ENCODE data around the gene TACC2.

Gene TACC2

DNA sequence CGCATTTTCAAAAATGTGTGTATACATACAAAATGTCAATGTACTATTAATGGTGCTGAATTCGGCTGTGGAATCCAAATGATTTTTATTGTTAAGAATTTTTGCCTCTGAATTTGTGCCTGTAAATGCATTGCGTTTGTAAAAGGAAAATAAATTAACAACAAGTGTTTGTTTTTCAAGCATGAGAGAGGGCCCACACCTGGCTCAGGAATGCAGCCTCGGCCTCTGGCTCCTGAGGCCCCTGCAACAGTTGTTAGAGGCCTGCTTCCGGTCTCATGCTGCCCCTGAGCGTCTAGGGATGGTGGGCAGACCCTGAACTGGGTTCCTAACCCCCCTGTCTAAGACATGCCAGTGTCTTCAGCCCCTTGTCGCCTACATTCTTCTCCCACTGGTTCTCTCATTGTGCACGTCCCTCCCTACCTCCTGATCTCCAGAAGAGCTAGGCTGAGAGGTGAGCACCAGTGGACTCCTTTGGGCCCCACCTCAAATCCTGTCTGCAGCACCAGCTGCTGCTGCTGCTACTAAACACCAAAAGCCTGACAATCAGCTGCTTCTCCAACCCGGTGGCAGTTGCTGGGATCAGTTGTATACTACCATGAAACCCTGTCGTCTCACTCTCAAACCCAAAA lies 280.2 kb downstream of the TACC2 start:
- no peaks in the 10 kb centered on the region for H3K27me3 ChIP-seq (ENCODE audit: insufficient read depth, low read depth, severe bottlenecking)
- H3K27ac ChIP-seq: no peak overlapping the region
- H3K9me3 ChIP-seq (ENCODE audit: severe bottlenecking): no peaks in the 10 kb centered on the region
- no peak for DNase-seq
- TF ChIP-seq, protein P1, sequence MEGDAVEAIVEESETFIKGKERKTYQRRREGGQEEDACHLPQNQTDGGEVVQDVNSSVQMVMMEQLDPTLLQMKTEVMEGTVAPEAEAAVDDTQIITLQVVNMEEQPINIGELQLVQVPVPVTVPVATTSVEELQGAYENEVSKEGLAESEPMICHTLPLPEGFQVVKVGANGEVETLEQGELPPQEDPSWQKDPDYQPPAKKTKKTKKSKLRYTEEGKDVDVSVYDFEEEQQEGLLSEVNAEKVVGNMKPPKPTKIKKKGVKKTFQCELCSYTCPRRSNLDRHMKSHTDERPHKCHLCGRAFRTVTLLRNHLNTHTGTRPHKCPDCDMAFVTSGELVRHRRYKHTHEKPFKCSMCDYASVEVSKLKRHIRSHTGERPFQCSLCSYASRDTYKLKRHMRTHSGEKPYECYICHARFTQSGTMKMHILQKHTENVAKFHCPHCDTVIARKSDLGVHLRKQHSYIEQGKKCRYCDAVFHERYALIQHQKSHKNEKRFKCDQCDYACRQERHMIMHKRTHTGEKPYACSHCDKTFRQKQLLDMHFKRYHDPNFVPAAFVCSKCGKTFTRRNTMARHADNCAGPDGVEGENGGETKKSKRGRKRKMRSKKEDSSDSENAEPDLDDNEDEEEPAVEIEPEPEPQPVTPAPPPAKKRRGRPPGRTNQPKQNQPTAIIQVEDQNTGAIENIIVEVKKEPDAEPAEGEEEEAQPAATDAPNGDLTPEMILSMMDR (IDR thresholded peaks at IDR 0.05; ENCODE audit: low read depth, low read length): no peak
- H3K4me3 ChIP-seq (ENCODE audit: low read depth, low read length): no peak overlapping the region
- no peaks in the 10 kb centered on the region for H3K36me3 ChIP-seq

DNA sequence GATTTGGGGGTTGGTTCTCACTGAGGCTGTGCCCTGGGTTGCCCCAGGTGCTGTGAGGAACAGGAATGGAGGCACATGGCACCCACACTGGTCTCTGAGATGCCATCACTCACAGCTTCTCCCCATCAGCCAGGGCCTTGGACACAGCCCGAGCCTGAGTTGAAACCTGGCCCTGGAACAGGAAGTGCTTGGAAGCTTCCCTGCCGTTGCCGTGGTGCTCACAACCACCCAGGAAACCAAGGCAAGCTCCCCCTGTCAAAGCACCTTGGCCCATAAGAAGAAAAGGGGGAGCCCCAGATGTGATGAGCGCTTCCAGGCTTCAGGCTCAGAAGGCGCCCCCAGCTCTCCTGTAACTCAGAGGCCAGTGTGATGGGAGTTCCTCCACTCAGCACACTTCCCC lies 282.1 kb downstream of the TACC2 start, which contains the start of gene BTBD16:
Gene BTBD16, plus strand, starts transcription at position 221 of the 400 bp plus-strand sequence. CDS start 3,786 bp downstream, outside the sequence.
- Histone ChIP-seq H3K36me3 (no peaks in the 10 kb centered on the region), H3K4me3 (ENCODE audit: low read depth, low read length) (no peak within 1 kb of the TSS), H3K27me3 (ENCODE audit: insufficient read depth, low read depth, severe bottlenecking) (no peaks in the 10 kb centered on the region), H3K9me3 (ENCODE audit: severe bottlenecking) (no peaks in the 10 kb centered on the region), H3K27ac (no peak within 1 kb of the TSS)
- DNase-seq: no peak
- TF ChIP-seq, protein P1 (IDR thresholded peaks at IDR 0.05; ENCODE audit: low read depth, low read length): no peak

GRCh38 chr10:122273966-122274545 lies 285.1 kb downstream of the TACC2 start:
- no peak for DNase-seq
- Histone ChIP-seq H3K27ac (no peak overlapping the region), H3K27me3 (ENCODE audit: insufficient read depth, low read depth, severe bottlenecking) (no peaks in the 10 kb centered on the region), H3K9me3 (ENCODE audit: severe bottlenecking) (no peaks in the 10 kb centered on the region), H3K4me3 (ENCODE audit: low read depth, low read length) (no peak overlapping the region), H3K36me3 (no peaks in the 10 kb centered on the region)
- TF ChIP-seq, protein P1 (IDR thresholded peaks at IDR 0.05; ENCODE audit: low read depth, low read length): no peak

- H3K9me3 ChIP-seq (ENCODE audit: severe bottlenecking): no peaks in the 10 kb centered on the region
- no peaks in the 10 kb centered on the region for H3K27me3 ChIP-seq (ENCODE audit: insufficient read depth, low read depth, severe bottlenecking)
- DNase-seq: no peak
- TF ChIP-seq, protein P1 (IDR thresholded peaks at IDR 0.05; ENCODE audit: low read depth, low read length): no peak
- no peak overlapping the region for H3K4me3 ChIP-seq (ENCODE audit: low read depth, low read length)
- H3K36me3 ChIP-seq: no peaks in the 10 kb centered on the region
- no peak overlapping the region for H3K27ac ChIP-seq
Observed at GRCh38 chr10:122276611-122277208, 287.7 kb downstream of the TACC2 start.

DNA sequence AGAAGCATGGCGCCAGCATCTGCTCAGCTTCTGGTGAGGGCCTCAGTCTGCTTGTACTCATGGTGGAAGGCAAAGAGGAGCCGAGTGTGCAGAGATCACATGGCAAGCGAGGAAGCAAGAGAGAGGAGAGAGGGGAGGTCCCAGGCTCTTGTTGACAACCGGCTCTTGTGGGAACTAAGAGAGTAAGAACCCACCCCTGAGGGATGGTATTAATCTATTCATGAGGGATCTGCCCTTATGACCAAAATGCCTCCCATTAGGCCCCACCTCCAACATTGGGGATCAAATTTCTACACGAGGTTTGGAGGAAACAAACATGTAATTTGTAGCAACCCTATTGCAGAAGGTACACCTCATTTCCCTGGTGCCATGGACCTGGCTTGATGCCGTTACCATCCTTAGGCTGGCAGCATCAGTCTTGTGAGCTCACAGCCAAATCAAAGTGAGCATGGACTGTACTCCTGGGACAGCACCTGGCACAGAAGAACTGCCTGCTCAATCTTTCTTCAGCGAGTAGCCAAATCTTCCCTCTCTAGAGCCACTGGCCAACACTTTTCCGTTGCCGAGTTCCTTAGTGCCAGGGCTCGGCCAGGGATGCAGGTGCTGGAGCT lies 288.7 kb downstream of the TACC2 start:
- DNase-seq: no peak
- no peaks in the 10 kb centered on the region for H3K27me3 ChIP-seq (ENCODE audit: insufficient read depth, low read depth, severe bottlenecking)
- TF ChIP-seq, protein P1 (IDR thresholded peaks at IDR 0.05; ENCODE audit: low read depth, low read length): no peak

More for the DNA sequence above, 288.7 kb downstream of the TACC2 start:
- Histone ChIP-seq H3K27ac (no peak overlapping the region), H3K4me3 (ENCODE audit: low read depth, low read length) (no peak overlapping the region), H3K36me3 (no peaks in the 10 kb centered on the region), H3K9me3 (ENCODE audit: severe bottlenecking) (no peaks in the 10 kb centered on the region)
